Nephron progenitor cell (in vitro differentiated cells): Measurements from ENCODE around the gene WDPCP.
A peak's percentile ranks its signal among the peaks of the same experiment; 100 is the strongest.

Experiments used
- DNase-seq: peaks from one replicate; pipeline ENCODE4 v3.0.0; 2021
- H3K27ac Mint-ChIP-seq: 2 replicates; pipeline ENCODE4 v1.8.0; 2021; ENCODE audit warnings: mild to moderate bottlenecking, moderate library complexity, mixed read lengths
- H3K27me3 Mint-ChIP-seq: 2 replicates; pipeline ENCODE4 v1.8.0; 2021; ENCODE audit warnings: mild to moderate bottlenecking, low read depth, mixed read lengths; ENCODE audit not compliant: poor library complexity
- H3K36me3 Mint-ChIP-seq: 2 replicates; pipeline ENCODE4 v1.8.0; 2021; ENCODE audit warnings: low read depth, mixed read lengths
- H3K4me1 Mint-ChIP-seq: 2 replicates; pipeline ENCODE4 v1.8.0; 2021; ENCODE audit warnings: mixed read lengths
- H3K4me3 Mint-ChIP-seq: 2 replicates; pipeline ENCODE4 v1.8.0; 2021; ENCODE audit warnings: mild to moderate bottlenecking, moderate library complexity, mixed read lengths
- H3K9me3 Mint-ChIP-seq: 2 replicates; pipeline ENCODE4 v1.8.0; 2021; ENCODE audit warnings: mild to moderate bottlenecking, moderate library complexity, mixed read lengths
- CTCF ChIP-seq: fragments of 200-600 bp; sonication (generic); IDR thresholded peaks from 2 replicates; pipeline ENCODE4 v1.5.0; 2021; ENCODE audit warnings: antibody characterized with exemption

The WDPCP gene

GRCh38 chr2:63555931-63556330 is 32.3 kb downstream of the WDPCP start:
- Mint-ChIP-seq H3K4me1 (peaks cover 6% of the 10 kb centered on the region), H3K9me3 (peaks cover 59% of the 10 kb centered on the region), H3K4me3 (no peak overlapping the region), H3K27me3 (no peaks in the 10 kb centered on the region), H3K27ac (peak overlapping the region; percentile 19), H3K36me3 (peaks cover 48% of the 10 kb centered on the region)
- TF ChIP-seq CTCF, result no peak
- no peak for DNase-seq

GRCh38 chr2:63555299-63555698 is 33.0 kb downstream of the WDPCP start:
- no peak for DNase-seq
- Mint-ChIP-seq H3K27ac (no peak overlapping the region), H3K36me3 (peaks cover 41% of the 10 kb centered on the region), H3K4me1 (peaks cover 6% of the 10 kb centered on the region), H3K4me3 (no peak overlapping the region), H3K9me3 (peaks cover 53% of the 10 kb centered on the region), H3K27me3 (no peaks in the 10 kb centered on the region)
- TF ChIP-seq CTCF, result no peak

GRCh38 chr2:63553049-63553448 is 35.2 kb downstream of the WDPCP start:
- Mint-ChIP-seq H3K9me3 (peaks cover 34% of the 10 kb centered on the region), H3K4me3 (no peak overlapping the region), H3K27me3 (no peaks in the 10 kb centered on the region), H3K4me1 (peaks cover 6% of the 10 kb centered on the region), H3K27ac (no peak overlapping the region), H3K36me3 (peaks cover 27% of the 10 kb centered on the region)
- no peak for DNase-seq
- no peak for TF ChIP-seq CTCF

- Mint-ChIP-seq H3K27ac (no peak overlapping the region), H3K27me3 (no peaks in the 10 kb centered on the region), H3K36me3 (no peaks in the 10 kb centered on the region), H3K4me3 (no peak overlapping the region), H3K9me3 (peaks cover 4% of the 10 kb centered on the region), H3K4me1 (no peaks in the 10 kb centered on the region)
- TF ChIP-seq CTCF, result no peak
- no peak for DNase-seq
Measured at GRCh38 chr2:63545023-63545422, 43.3 kb downstream of the WDPCP start.

- peak; percentile 32 for TF ChIP-seq CTCF
- Mint-ChIP-seq H3K9me3 (no peaks in the 10 kb centered on the region), H3K27ac (no peak overlapping the region), H3K27me3 (no peaks in the 10 kb centered on the region), H3K4me1 (no peaks in the 10 kb centered on the region), H3K4me3 (no peak overlapping the region), H3K36me3 (no peaks in the 10 kb centered on the region)
- no peak for DNase-seq
Measured at GRCh38 chr2:63544017-63544627, 44.2 kb downstream of the WDPCP start.

- Mint-ChIP-seq H3K9me3 (peaks cover 17% of the 10 kb centered on the region), H3K4me1 (no peaks in the 10 kb centered on the region), H3K4me3 (no peak overlapping the region), H3K27ac (no peak overlapping the region), H3K36me3 (peaks cover 5% of the 10 kb centered on the region), H3K27me3 (no peaks in the 10 kb centered on the region)
- TF ChIP-seq CTCF, result no peak
- DNase-seq, result no peak
Measured at GRCh38 chr2:63539416-63540162, 48.7 kb downstream of the WDPCP start.
